Ramos (cell line): ENCODE measurements around the gene FKBP1A.
"Not testable (repeated sequence)": the region's sequence is repeated elsewhere in the genome, so short reads cannot be mapped to it uniquely, and the experiment has no call there.

Source experiments
- in situ Hi-C: fragments of 300-500 bp; cut with MboI; formaldehyde crosslinking; loops from one replicate; pipeline ENCODE4 v1.14.3; 2022; ENCODE audit warnings: low sequenced_read_pairs; ENCODE audit not compliant: unreplicated experiment

The FKBP1A gene

DNA sequence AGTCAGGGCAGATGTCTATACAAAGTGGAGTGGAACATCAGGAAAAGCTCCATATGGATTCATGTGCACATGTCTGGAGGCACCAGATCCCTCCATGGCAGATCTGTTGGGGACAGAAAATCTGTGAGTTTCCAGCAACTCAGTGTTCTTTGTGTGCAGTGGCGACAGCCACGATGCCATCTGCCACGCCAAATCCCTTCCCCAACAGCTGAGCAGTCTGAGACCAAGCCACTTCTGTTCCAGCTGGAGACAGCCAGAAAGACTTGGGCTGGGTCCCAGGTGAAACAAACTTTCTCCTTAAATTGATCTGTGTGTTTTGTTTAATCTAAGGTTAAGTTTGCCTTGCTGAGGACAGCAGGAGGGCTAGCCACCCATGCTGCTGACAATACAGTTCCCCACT lies 22.9 kb downstream of the FKBP1A start:
- in situ Hi-C loops: no loop called here

DNA sequence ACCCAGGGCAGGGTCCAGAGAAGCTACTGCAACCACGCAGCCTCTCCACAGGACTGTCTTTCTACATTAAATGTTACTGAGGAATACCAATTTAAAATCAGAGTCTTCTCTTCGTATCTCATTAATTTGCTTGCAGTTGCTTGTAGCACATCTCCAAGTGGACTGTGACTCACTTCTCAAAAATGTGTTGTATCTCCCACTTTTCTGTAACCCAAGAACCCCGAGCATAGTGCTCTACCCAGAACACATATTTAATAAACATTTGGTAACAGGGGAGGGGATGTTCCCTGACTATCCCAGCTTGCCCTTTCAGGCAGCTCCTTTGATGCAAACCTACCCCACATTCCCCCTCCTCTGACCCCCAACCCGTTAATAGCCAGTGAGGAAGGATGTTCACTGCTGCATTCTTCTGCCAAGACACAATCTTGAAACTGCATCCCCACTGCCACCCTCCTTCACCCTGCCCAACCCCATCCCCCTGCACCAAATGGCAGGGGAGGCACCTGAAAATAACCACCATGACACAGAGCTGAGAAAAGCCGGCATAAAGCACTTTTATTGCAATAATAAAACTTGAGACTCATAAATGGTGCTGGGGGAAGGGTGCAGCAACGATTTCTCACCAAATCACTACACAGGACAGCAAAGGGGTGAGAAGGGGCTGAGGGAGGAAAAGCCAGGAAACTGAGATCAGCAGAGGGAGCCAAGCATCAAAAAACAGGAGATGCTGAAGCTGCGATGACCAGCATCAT lies 24.2 kb downstream of the FKBP1A start:
- in situ Hi-C loops: no loop called here

DNA sequence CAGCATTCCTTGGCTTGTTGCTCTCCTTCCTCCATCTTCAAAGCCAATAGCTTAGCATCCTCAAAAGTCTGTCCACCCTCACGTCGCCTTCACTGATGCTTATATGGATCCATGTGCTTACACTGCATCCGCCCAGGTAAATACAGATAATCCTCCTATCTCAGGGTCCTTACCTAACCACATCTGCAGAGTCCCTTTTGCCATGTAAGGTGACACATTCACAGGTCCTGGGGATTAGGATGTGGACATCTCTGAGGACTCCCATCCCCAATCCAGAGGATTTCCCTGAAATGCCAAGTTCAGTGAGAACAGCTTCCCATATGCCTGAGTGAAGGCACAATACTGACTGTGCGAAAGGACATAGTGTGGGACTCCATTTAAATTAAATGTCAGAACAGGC lies 25.4 kb downstream of the FKBP1A start:
- in situ Hi-C loops: no loop called here

DNA sequence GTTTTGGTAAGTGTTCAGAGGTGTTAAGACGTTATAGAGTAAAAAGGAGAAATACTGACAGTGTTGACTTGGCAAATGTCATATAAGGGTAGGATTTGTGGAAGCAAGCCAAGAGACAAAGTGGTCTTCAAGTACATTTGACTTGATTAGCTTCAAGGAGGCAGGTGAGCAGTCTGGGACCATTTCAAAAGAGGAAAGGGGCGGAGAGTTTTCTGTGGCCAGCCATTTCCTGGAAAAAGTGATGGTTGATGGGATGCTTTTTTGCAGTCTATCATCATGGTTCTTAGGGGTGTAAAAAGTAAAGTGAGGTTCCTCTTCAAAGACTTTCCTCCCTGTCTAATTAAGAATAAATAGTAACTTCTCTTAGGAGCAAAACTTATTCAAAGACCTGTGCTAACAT lies 28.7 kb downstream of the FKBP1A start:
- in situ Hi-C loops: no loop called here

DNA sequence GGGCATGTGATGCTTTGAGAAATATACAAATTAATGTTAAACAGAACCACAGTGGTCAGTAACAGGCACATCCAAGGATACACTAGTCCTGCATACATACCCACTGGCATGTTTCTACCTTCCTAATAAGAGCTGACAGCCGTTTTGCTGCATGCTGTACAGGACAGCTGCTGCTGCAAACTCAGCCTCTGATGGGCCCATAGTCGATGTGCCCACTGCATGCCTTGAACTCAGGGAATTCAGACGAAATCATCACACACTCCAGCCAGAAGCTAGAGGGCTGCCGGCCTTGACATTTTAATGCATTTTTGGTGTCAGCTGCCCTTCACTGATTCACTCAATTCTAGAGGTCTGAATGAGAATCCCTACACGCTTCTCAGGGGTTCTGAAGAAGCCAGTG lies 29.3 kb downstream of the FKBP1A start:
- in situ Hi-C loops: no loop called here

DNA sequence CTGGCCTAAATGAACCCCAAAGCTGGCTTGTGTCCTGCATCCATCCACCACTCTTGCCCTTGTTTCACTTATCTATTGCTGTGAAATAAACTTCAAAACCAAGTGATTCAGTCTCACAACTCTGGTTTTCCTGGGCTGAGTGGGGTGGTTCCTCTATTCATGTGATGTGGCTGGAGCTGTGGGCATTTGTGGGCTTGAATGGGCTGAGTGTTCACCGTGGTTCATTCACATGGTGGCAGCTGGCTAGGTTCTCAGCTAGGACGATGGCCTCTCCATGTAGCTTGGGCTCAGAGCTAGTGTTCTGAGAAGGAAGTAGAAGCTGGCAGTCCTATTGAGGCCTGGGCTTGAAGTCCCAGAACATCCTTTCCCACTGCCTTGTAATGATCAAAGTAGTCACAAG lies 30.4 kb downstream of the FKBP1A start:
- in situ Hi-C loops: no loop called here

DNA sequence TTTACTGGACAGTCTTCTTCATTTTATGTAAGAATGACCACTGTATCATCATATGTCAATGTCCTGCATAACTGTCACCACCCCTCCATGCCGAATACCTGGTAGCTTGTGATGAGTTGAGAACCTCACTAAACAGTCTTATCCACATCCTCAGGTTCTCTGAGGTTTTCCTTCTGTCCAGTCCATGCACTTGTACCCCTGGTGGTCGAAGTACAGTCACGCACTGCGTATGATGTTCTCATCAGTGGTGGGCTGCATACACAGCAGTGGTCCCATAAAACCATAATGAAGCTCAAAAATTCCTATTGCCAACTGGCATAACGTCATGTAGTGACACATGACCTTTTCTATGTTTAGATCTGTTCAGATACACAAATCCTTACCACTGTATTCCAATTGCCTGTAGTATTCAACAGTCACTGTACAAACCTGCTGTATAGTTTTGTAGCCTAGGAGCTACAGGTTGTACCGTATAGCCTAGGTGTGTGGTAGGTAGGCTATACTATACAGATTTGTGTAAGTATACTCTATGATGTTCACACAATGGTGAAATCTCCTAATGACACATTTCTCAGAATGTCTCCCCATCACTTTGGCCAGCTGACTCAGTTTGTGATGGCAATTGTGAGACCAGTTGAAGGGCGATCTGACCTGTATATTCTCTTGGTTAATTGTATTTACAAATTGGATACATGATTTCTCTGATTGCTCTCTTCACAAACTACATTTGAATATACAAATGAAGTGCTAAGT lies 32.6 kb downstream of the FKBP1A start:
- in situ Hi-C loops: no loop called here

DNA sequence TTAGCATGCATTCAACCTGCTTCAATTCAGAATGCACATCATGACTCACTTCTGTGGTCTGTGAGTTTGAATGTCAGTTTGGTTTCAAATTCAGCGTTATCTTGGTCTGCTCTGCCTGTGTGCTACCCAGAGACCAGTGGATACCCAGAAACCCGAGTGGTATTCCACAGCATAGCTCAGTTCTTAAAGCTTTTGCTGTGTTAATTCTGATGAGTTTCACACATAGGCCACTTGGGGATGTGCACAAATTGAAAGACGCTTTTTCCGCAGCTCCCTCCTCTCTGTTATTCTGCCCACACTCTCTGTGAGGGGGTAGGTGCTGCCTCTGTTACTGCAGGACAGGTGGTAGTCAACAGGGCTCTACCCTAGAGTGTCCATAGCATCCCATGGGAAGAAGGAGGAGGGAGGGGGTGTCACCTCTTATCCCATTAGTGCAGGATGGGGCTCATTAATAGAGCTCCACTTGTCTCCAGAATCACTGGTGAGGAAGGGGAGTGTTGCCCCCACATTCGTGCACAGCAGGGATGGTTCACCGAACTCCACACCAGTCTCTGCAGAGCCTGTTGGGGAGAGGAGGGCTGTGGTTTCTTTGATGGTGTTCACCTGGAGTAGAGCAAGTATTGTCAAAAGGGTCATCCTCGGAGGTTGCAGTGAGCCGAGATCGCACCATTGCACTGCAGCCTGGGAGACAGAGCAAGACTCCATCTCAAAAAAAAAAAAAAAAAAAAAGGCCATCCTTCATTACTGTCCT lies 34.8 kb downstream of the FKBP1A start:
- in situ Hi-C loops: no loop called here

DNA sequence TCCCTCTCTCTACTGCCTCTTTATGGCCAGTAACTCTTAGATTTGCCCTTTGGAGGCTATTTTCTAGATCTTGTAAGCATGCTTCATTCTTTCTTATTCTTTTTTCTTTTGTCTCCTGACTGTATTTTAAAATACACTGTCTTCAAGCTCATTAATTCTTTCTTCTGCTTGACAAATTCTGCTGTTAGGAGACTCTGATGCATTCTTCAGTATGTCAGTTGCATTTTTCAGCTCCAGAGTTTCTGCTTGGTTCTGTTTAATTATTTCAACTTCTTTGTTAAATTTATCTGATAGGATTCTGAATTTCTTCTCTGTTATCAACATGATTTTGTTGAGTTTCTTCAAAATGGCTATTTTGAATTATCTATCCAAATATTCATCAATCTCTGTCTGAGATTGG lies 38.9 kb downstream of the FKBP1A start:
- in situ Hi-C loops: no loop called here

DNA sequence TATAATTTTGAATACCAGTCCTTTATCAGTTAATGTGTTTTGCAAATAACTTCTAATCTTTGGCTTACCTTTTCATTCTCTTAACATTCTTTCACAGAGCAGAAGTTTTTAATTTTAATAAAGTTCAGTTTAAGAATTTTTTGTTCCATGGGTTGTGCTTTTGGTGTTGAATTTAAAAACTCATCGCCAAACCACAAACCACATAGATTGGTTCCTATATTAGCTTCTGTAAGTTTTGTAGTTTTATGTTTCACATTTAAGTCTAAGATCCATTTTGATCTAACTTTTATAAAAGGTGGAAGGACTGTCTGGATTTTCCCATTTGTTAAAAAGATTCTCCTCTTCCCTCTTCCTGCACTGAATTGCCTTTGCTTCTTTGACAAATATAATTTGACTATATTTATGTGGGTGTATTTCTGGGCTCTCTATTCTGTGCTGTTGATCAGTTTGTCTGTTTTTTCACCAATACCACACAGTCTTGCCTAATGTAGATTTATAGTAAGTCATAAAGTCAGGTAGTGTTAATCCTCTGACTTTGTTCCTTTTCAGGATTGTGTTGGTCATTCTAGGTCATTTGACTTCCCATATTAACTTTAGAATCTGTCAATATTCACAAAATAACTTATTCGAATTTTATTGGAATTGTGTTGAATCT lies 46.4 kb downstream of the FKBP1A start:
- in situ Hi-C loops: no loop called here

DNA sequence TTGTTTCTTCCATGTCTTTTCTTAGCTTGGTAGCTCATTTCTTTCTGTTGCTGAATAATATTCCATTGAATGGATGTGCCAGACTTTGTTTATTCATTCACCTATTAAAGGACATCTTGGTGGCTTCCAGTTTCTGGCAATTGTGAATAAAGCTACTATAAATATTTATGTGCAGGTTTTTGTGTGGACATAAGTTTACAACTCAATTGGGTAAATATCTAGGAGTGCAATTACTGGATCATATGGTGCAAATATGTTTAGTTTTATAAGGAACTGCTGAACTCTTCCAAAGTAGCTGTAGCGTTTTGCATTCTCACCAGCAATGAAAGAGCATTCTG lies 47.1 kb downstream of the FKBP1A start:
- in situ Hi-C loops: no loop called here

DNA sequence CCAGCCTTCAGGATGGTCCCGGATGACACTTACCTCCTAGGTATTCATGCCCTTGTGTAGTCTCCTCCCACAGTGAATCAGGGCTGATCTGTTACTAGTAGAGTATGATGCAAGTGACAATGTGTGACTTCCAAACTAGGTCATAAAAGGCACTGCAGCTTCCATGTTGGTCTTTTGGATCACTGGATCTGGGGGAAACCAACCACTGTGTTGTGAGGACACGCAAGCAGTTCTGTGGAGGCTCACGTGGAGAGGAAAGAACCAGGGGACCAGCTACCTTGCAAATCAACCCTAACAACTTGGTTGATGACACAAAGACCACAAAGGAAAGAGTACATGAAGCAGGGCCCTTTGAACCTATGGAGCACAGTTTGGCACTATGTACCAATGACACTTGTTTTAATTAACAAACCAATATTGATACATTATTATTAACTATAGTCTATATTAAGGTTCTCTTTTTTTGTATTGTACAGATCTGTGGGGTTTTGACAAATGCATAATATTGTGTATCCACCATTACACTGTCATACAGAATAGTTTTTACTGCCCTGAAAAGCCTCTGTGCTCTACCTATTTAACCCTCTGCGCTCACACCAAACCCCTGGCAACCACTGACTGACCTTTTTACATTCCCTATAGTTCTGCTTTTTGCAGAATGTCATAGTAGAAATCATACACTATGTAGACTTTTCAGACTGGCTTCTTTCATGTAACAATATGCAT lies 47.7 kb downstream of the FKBP1A start:
- in situ Hi-C loops: no loop called here

DNA sequence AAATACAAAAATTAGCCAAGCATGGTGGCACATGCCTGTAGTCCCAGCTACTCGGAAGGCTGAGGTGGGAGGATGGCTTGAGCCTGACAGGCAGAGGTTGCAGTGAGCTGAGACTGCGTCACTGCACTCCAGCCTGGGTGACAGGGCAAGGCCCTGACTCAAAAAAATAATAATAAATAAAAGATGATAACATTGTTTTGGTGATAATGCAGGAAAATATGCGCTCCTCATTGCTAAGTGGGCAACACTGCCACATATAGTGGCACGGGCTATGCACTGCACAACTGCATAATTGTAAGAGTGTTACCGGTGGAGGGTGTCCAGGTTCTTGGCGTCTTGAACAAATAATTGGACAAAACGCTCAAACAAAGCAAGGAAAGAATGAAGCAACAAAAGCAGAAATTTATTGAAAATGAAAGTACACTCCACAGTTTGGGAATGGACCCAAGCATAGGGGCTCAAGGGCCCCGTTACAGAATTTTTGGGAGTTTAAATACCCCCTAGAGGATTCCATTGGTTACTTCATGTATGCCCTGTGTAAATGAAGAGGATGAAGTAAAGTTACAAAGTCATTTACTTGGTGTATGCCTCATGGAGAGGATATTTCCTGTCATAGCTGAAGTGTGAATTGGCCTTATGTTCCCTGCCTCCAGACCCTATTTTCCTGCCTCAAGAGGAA lies 49.3 kb downstream of the FKBP1A start:
- in situ Hi-C loops: not testable (repeated sequence)

DNA sequence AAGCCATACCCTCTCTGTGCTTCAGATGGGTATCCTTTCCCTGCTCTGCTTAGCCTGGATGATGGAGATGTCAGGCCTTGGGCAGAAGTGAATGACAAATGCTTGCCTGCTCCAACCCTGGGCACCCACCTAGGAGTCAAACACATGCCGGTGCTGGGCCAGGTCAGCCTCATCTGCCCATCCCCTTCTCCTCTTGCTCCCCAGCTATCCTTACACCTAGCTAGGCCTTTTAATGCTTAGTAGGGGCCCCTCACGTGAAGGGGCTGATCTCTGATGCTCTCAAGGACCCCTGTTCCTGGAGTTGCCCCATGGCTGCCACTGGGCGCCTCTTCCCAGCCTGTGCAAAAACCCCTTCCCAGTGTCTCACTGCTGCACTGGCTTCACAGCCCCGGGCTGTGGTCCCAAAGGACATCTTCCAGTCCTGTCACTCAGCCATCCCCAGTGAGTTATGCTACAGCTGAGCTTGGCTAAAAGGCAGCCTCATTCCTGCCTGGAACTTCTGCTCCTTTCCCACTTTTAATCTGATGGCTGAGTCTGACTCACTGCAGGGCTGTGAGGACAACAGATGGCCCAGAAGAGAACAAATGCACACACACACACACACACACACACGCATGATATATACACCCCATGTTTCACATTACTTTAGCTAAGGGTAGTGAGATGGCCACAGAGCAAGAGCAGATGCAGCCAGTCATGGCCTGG lies 51.1 kb downstream of the FKBP1A start:
- in situ Hi-C loops: no loop called here

DNA sequence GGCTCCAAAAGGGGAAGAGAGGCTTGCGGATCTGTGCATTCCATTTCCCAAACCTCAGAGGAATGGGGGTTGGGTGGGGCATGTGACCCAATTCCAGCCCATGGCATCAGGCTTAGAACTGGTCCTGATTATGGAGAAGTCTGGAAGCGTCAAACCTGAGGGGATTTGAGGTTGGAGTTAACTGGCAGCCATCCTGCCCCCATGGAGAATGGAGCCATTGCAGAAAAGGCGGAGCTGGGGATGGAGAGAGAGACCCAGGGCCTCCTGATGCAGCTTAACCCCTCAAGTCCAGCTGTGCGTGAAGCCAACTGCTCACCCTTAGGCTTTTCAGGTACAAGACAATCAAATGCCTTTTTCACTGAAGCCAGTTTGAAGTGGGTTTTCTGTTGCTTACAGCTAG lies 54.1 kb downstream of the FKBP1A start:
- in situ Hi-C loops: no loop called here

DNA sequence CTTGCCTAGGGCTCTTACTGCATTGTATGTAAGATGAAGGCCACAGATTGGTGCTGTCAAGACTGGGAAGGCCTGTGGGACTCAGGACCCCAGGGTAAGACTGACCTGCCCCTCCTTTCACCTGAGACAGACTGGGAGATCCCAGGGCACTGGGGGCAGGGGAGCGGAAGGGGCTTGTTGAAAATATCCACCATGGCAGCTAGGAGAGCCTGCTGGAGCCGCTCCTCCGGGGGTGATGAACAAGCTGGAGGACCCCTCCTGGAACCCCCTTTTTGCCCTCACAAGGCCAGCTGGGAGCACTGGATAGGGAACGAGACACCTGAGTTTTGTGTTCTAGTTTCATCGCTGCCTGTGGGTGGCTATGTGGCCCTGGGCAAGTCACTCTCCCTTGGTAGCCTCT lies 54.8 kb downstream of the FKBP1A start:
- in situ Hi-C loops: no loop called here

DNA sequence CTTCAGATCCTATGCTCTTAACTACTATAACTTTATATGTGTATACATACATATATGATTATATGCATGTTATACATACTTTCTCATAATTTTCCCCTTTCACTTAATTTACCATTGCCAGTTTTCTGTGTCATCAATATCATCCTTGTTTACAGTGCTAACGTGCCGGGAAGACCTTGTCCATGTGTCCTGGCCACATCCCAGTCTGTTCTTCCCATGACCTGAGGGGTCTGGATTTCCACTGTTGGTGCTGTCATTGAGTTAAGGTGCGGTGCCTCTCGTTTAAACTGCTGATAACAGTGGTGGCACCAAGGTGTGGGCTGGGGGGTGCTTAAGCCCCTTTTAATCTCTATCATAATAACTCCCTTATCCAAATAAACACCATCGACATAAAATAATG lies 55.4 kb downstream of the FKBP1A start:
- in situ Hi-C loops: no loop called here

DNA sequence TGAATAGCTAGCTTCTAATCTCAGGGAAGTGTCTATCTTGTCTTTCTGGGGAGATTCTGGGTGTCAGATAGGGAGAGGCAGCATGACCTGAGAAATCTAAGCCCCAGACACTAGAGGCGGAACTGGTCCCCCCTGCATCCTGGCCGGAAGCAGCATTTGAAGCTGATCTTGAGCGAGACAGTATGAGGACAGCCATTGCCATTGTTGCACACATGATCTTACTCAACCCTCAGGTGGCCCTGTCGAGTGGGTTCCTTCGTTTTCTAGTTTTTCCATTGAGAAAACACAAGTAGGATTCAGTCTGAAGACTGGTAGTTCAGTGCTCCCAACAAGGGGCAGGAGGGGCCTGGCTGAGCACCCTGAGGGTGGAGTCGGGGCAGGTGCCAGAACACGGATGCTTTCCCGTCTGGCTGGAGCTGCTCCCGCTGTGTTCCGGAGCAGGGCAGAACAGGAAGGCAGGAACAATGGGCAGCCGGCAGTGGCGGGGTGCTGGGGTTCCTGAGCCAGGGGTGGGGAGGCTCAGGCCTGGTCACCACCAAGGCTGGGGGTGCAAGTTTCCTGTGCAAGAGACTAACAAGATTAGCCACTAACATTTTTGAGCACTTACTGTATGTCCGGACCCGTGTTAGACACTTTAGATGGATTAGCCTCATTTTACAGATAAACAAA lies 56.0 kb downstream of the FKBP1A start:
- in situ Hi-C loops: no loop called here
